CD4-positive, alpha-beta memory T cell (primary cell): Measurements from ENCODE around the gene AOPEP. TPM values are rescaled to one million over a fixed set of nuclear protein-coding genes. Genes with fewer than 3 reads are reported as not detected.
A peak's percentile ranks its signal among the peaks of the same experiment; 100 is the strongest.

Experiments used
- CTCF ChIA-PET: fragments of 350-600 bp; sonication (Branson Sonifier 250); formaldehyde crosslinking; loops from one replicate; lab custom pipeline; 2021; ENCODE audit warnings: inconsistent platforms; ENCODE audit not compliant: partially characterized antibody; lab: Charles Lee
- POLR2A ChIA-PET: fragments of 350-600 bp; sonication (Branson Sonifier 250); formaldehyde crosslinking; loops from one replicate; lab custom pipeline; 2021; ENCODE audit not compliant: partially characterized antibody; lab: Charles Lee
- DNase-seq, 5 donors: peaks; one replicate each; pipeline versions ENCODE4 v3.0.0 to v3.0.0-alpha.2; 2020 to 2022; ENCODE audit warnings: mixed read lengths in 1 of 5
- H3K27ac ChIP-seq: one replicate; pipeline ENCODE4 v1.7.0; 2013; ENCODE audit warnings: low read depth, low read length
- H3K27me3 ChIP-seq: 2 replicates; pipeline ENCODE4 v1.7.0; 2013; ENCODE audit warnings: mild to moderate bottlenecking, low read length, moderate library complexity; ENCODE audit not compliant: insufficient read depth
- H3K36me3 ChIP-seq: 2 replicates; pipeline ENCODE4 v1.7.0; 2013; ENCODE audit warnings: mild to moderate bottlenecking, low read length, moderate library complexity; ENCODE audit not compliant: insufficient read depth
- H3K4me1 ChIP-seq: 2 replicates; pipeline ENCODE4 v1.7.0; 2013; ENCODE audit warnings: mild to moderate bottlenecking, low read length, moderate library complexity; ENCODE audit not compliant: insufficient read depth
- H3K4me3 ChIP-seq, 2 donors: one replicate each; pipeline ENCODE4 v1.7.0; 2013; ENCODE audit warnings: low read length in 2 of 2, mild to moderate bottlenecking in 1 of 2
- H3K9me3 ChIP-seq, 2 donors: one replicate each; pipeline ENCODE4 v1.7.0; 2013; ENCODE audit warnings: low read length in 2 of 2, control low read depth in 1 of 2; ENCODE audit not compliant: control insufficient read depth in 1 of 2
- H3K27ac Mint-ChIP-seq, 7 donors: one replicate each; pipeline ENCODE4 v1.8.0; 2020 to 2021; ENCODE audit warnings: mixed read lengths in 7 of 7, mild to moderate bottlenecking in 6 of 7, inconsistent platforms in 3 of 7, moderate library complexity in 3 of 7
- H3K27me3 Mint-ChIP-seq, 2 donors: one replicate each; pipeline ENCODE4 v1.8.0; 2020 to 2021; ENCODE audit warnings: mixed read lengths in 2 of 2
- H3K36me3 Mint-ChIP-seq, 2 donors: one replicate each; pipeline ENCODE4 v1.8.0; 2020 to 2021; ENCODE audit warnings: mixed read lengths in 2 of 2, inconsistent platforms in 1 of 2, mild to moderate bottlenecking in 1 of 2
- H3K4me1 Mint-ChIP-seq, 4 donors: one replicate each; pipeline ENCODE4 v1.8.0; 2020 to 2021; ENCODE audit warnings: mixed read lengths in 4 of 4, mild to moderate bottlenecking in 1 of 4
- H3K4me3 Mint-ChIP-seq, 8 donors: one replicate each; pipeline ENCODE4 v1.8.0; 2020 to 2021; ENCODE audit warnings: mixed read lengths in 8 of 8, mild to moderate bottlenecking in 7 of 8, moderate library complexity in 6 of 8, inconsistent platforms in 3 of 8
- H3K9me3 Mint-ChIP-seq, 8 donors: one replicate each; pipeline ENCODE4 v1.8.0; 2020 to 2021; ENCODE audit warnings: mixed read lengths in 8 of 8, mild to moderate bottlenecking in 5 of 8, inconsistent platforms in 3 of 8, moderate library complexity in 1 of 8
- intact Hi-C: fragments of 100-400 bp; cut with micrococcal nuclease; formaldehyde crosslinking; loops from one replicate; pipeline ENCODE4 v1.15.1; 2023
- polyA plus RNA-seq, 2 donors: library from polyadenylated mRNA; unstranded; fragments of 300-500 nt; fragmentation: Illumina TruSeq; gene quantifications; one replicate each; pipeline ENCODE4 v1.2.3, GENCODE V29; 2021
- total RNA-seq, 2 experiments: library from RNA; stranded (reverse); gene quantifications; one replicate each; pipeline ENCODE4 v1.2.3, GENCODE V29; 2021

AOPEP gene
- total and polyA plus RNA-seq, 4 experiments from 2014 or later: 3.1 to 11.7 (median 7.6) TPM

DNA sequence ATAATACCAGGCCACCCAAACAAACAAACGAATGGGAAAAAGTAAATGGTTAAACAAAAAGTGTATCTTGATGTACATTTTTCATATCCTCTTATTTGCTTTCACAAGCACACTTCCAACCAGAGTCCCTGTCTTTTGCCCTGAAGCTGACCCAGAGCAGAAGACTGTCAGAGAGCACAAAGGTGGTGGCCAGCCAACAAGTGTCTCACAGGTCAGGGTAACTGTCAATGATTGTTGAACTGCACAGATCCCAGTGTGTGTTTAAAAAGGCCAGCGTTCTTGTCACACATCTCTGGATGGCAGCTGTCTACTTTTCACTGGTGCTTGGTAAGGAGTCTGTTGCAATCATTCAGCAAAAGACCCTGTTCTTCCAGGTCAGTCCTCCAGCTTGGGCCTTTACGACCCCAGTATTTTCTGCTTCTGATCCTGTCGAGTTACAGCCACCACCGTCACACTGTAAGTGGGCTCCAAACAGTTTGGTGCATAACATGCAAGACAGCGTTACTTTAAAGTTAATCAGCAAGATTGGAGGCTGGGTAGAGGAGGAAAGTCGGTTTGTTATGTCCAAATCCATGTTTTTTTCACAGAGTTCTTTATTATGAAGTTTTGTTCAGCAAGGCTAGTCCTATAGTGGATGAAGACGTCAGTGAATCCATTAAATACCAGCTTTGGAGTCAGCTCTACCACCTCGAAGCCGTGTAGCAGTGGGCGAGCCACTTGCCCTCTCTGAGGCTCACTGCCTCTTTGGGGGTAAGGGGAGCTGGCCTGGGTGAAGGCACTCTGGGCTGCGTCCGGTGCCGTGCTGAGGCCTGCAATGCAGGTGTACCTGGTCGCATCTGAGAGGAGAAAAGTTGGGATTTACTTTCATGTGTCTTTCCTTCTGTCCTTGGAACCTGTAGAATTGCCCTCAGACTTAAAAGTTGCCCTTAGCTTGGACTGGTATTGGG lies 265.7 kb downstream of the AOPEP start:
- Mint-ChIP-seq H3K27ac (no peak overlapping the region), H3K9me3 (peaks cover 0 to 1% (median 0%) of the 10 kb centered on the region in 8 donors), H3K4me3 (no peak overlapping the region), H3K4me1 (no peaks in the 10 kb centered on the region), H3K36me3 (peaks cover 2 to 34% of the 10 kb centered on the region in 2 donors), H3K27me3 (no peaks in the 10 kb centered on the region)
- Histone ChIP-seq H3K4me1 (no peaks in the 10 kb centered on the region), H3K36me3 (no peaks in the 10 kb centered on the region), H3K9me3 (no peaks in the 10 kb centered on the region), H3K4me3 (no peak overlapping the region), H3K27me3 (no peaks in the 10 kb centered on the region), H3K27ac (no peak overlapping the region)
- ChIA-PET POLR2A (no interaction called here), CTCF (no interaction called here)
- no peak for DNase-seq
- intact Hi-C loops: no loop called here

DNA sequence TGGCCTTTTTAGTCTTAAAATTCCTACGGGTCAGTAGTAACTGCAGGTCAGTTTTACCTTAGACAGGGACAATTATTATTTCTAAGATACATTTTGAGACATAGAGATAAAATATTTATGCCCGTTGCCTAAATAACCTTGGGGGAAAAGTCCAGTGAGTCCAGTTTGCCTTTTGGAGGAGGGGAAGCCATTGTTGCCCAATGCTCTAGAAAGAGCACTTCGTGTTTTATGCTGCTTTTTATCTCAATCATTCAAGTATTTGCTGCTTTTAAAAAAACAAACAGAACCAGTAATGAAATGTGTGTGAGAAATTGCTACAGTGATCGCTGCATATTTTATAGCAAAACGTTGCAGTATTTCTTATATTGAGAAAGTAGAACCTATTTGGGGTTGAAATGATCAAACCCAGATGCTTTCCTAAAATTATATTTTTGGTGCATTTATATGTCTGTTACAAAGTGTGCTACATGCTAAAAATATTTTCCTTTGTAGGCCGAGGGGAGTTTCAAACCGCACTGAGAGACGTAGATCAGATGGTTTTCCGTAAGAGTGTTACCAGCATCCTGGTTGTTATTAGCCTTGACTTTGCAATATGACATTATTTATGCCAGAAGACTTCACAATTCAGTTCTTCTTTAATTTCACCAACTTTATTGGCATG lies 266.8 kb downstream of the AOPEP start:
- DNase-seq: no peak
- intact Hi-C loops: no loop called here
- Histone ChIP-seq H3K27ac (no peak overlapping the region), H3K4me3 (no peak overlapping the region), H3K9me3 (no peaks in the 10 kb centered on the region), H3K36me3 (no peaks in the 10 kb centered on the region), H3K4me1 (no peaks in the 10 kb centered on the region), H3K27me3 (no peaks in the 10 kb centered on the region)
- Mint-ChIP-seq H3K27ac (no peak overlapping the region), H3K4me3 (no peak overlapping the region), H3K4me1 (no peaks in the 10 kb centered on the region), H3K27me3 (peaks cover 1 to 2% of the 10 kb centered on the region in 2 donors), H3K36me3 (peaks cover 0 to 30% of the 10 kb centered on the region in 2 donors), H3K9me3 (peaks cover 0 to 1% (median 0%) of the 10 kb centered on the region in 8 donors)
- ChIA-PET POLR2A (no interaction called here), CTCF (no interaction called here)

DNA sequence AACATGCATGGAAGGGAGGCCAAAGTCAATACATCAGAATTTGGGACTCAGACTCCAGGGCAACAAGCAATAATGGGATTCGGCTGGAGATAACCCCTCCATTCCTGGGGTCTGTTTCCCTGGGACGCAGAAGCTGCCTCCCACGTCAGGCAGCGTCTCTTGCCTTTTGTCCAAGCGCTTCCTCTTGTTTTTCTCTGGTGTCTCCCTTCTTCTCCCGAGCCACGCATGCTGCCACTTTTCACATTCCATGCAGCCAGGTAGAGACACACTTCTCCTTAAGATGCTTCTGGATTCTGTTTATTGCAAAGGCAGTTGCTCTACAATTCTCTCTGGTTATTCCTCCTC lies 267.3 kb downstream of the AOPEP start:
- H3K4me1 Mint-ChIP-seq: no peaks in the 10 kb centered on the region
- intact Hi-C loops: no loop called here
- Histone ChIP-seq H3K27me3 (no peaks in the 10 kb centered on the region), H3K4me3 (no peak overlapping the region), H3K36me3 (no peaks in the 10 kb centered on the region), H3K9me3 (no peaks in the 10 kb centered on the region), H3K4me1 (no peaks in the 10 kb centered on the region), H3K27ac (no peak overlapping the region)
- H3K27ac Mint-ChIP-seq: no peak overlapping the region
- ChIA-PET CTCF (no interaction called here), POLR2A (no interaction called here)
- DNase-seq: no peak
- peaks cover 0 to 1% (median 0%) of the 10 kb centered on the region in 8 donors for H3K9me3 Mint-ChIP-seq
- H3K36me3 Mint-ChIP-seq: peaks cover 0 to 27% of the 10 kb centered on the region in 2 donors
- peaks cover 2 to 3% of the 10 kb centered on the region in 2 donors for H3K27me3 Mint-ChIP-seq
- no peak overlapping the region for H3K4me3 Mint-ChIP-seq

DNA sequence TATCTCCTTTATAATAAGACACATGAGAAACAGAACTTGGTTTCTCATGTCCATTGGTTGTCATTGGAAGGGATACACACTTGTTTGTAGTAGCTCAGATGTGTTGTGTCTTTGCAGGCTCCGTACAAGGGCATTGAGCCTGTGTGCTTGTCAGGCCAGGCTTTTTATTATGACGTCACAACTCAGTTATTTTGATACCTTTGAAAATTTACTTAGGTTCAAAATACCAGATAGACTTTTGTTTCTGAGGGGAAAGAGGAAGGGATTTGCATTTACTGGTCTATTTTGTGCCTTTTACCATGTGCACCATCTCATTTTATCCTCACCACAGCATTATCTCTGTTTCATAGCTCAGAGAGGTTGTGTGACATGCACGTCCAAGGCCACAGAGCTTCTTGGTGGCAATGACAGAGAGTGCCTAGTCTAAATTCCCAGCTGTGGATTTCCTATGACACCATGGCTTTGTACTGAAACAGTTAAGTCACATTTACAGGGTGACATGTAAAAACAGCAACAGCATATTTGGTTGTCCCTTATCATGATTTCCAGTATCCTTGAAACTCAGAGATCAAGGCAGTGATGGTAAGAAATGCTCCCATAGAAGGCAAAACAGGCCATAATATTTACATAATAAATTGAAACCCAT lies 268.7 kb downstream of the AOPEP start:
- no peaks in the 10 kb centered on the region for H3K4me1 ChIP-seq
- Mint-ChIP-seq H3K9me3 (no peaks in the 10 kb centered on the region), H3K27ac (peak overlapping the region in 1 of 7 donors; percentile 13), H3K4me3 (no peak overlapping the region), H3K27me3 (peaks cover 7% of the 10 kb centered on the region in 2 donors), H3K4me1 (no peaks in the 10 kb centered on the region), H3K36me3 (peaks cover 0 to 22% of the 10 kb centered on the region in 2 donors)
- ChIA-PET CTCF (interaction anchor here (0.5 kb wide), 1 partner anchor 49 kb away, joined by 3 read pairs; no protein-coding TSS in a partner anchor), POLR2A (no interaction called here)
- no peaks in the 10 kb centered on the region for H3K9me3 ChIP-seq
- intact Hi-C loops: no loop called here
- no peaks in the 10 kb centered on the region for H3K27me3 ChIP-seq
- no peak overlapping the region for H3K4me3 ChIP-seq
- DNase-seq: no peak
- no peaks in the 10 kb centered on the region for H3K36me3 ChIP-seq
- no peak overlapping the region for H3K27ac ChIP-seq

DNA sequence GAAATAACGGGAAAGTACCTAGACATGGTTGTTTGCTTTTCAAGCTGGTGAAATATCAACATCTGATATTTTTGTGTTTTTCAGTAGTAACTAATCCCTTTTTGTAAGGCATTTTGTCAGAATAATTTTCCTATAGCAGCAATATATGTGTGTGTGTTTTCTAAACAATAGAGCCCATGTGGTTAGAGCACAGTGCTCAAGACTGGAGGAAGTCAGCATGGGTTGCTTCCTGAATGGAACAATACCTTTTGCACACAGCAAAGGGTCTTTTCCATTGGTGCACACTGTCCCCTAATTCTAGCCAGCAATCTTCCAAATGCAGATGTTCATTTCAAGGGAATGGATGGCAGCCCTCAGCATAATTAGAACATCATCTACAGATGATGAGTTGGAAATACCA lies 270.1 kb downstream of the AOPEP start:
- Histone ChIP-seq H3K27ac (no peak overlapping the region), H3K27me3 (no peaks in the 10 kb centered on the region), H3K9me3 (no peaks in the 10 kb centered on the region), H3K4me3 (no peak overlapping the region), H3K36me3 (no peaks in the 10 kb centered on the region), H3K4me1 (no peaks in the 10 kb centered on the region)
- Mint-ChIP-seq H3K4me3 (no peak overlapping the region), H3K27me3 (peaks cover 11% of the 10 kb centered on the region in 2 donors), H3K36me3 (peaks cover 0 to 26% of the 10 kb centered on the region in 2 donors), H3K9me3 (no peaks in the 10 kb centered on the region), H3K4me1 (no peaks in the 10 kb centered on the region), H3K27ac (no peak overlapping the region)
- CTCF ChIA-PET: no interaction called here
- intact Hi-C loops: no loop called here
- POLR2A ChIA-PET: no interaction called here
- DNase-seq: no peak

DNA sequence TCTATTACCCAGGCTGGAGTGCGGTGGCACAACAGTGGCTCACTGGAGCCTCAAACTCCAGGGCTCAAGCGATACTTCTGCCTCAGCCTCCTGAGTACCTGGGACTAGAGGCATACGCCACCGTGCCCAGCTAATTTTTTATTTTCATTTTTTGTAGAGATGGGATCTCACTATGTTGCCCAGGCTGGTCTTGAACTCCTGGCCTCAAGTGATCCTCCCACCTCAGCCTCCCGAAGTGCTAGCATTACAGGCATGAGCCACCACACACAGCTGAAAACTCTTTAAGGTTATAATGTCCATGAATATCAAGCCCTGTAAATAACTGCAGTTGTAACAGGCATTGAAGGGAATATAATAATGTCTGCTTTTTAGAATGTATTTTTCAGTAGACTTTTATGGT lies 271.2 kb downstream of the AOPEP start:
- Histone ChIP-seq H3K4me1 (no peaks in the 10 kb centered on the region), H3K4me3 (no peak overlapping the region), H3K27ac (no peak overlapping the region), H3K36me3 (no peaks in the 10 kb centered on the region), H3K27me3 (no peaks in the 10 kb centered on the region), H3K9me3 (no peaks in the 10 kb centered on the region)
- ChIA-PET POLR2A (no interaction called here), CTCF (no interaction called here)
- Mint-ChIP-seq H3K27me3 (peaks cover 14 to 18% of the 10 kb centered on the region in 2 donors), H3K4me3 (no peak overlapping the region), H3K27ac (no peak overlapping the region), H3K36me3 (peaks cover 0 to 20% of the 10 kb centered on the region in 2 donors), H3K9me3 (no peaks in the 10 kb centered on the region), H3K4me1 (no peaks in the 10 kb centered on the region)
- intact Hi-C loops: no loop called here
- no peak for DNase-seq

DNA sequence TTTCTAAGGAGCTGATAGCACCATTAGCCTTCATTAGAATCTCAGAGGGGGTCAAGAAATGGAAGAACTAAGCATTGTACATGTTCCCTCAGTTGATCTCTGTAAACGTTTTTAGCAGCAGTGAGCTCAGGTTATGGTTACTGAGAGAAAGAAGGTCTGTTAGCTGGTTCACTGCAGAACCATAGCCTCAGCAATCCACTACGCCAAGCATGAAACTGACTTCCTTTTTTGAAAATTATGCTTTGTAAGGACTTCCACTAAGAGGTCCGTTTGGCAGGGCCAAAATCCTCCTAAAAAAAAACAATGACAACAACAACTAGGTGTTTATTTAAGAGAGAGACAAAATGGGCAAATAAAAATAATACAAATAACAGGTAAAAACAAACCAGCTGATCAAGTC lies 273.3 kb downstream of the AOPEP start:
- no peak for DNase-seq
- peaks cover 16 to 27% of the 10 kb centered on the region in 2 donors for H3K27me3 Mint-ChIP-seq
- intact Hi-C loops: no loop called here

More for the DNA sequence above, 273.3 kb downstream of the AOPEP start:
- Histone ChIP-seq H3K4me1 (peaks cover 8% of the 10 kb centered on the region), H3K27me3 (peaks cover 8% of the 10 kb centered on the region), H3K4me3 (no peak overlapping the region), H3K27ac (no peak overlapping the region), H3K9me3 (no peaks in the 10 kb centered on the region), H3K36me3 (no peaks in the 10 kb centered on the region)
- peaks cover 3 to 6% (median 4%) of the 10 kb centered on the region in 4 donors for H3K4me1 Mint-ChIP-seq
- H3K27ac Mint-ChIP-seq: no peak overlapping the region
- CTCF ChIA-PET: no interaction called here
- POLR2A ChIA-PET: interaction anchor here (0.6 kb wide), 1 partner anchor 613 kb away, joined by 3 read pairs; no protein-coding TSS in a partner anchor
- no peaks in the 10 kb centered on the region for H3K9me3 Mint-ChIP-seq
- H3K36me3 Mint-ChIP-seq: peaks cover 0 to 5% of the 10 kb centered on the region in 2 donors
- H3K4me3 Mint-ChIP-seq: no peak overlapping the region
